ENCODE measurements around the gene CACNA2D3. TPM values are rescaled to one million over a fixed set of nuclear protein-coding genes. Genes with fewer than 3 reads are reported as not detected.

Gene CACNA2D3
- polyA plus RNA-seq, 1 donor (not counting 4 experiments of a cell fraction or from before 2014, with no cell fraction given): 0.08 TPM

- H3K36me3 ChIP-seq (ENCODE audit: control insufficient read depth in 2 of 2, extremely low read depth in 1 of 2, insufficient read depth in 2 of 2, low read length in 2 of 2): no peaks in the 10 kb centered on the region
- H3K9me3 ChIP-seq (ENCODE audit: control insufficient read depth, low read depth, low read length): no peaks in the 10 kb centered on the region
- H3K4me3 ChIP-seq (ENCODE audit: control insufficient read depth in 2 of 3, extremely low read depth in 1 of 3, insufficient read depth in 2 of 3, low read depth in 1 of 3, low read length in 3 of 3): no peak overlapping the region
- H3K9ac ChIP-seq (ENCODE audit: control insufficient read depth, extremely low read depth, insufficient read depth, low read length): no peak overlapping the region
- DNase-seq (ENCODE audit: low read depth, low spot score): no peak
- no peaks in the 10 kb centered on the region for H4K20me1 ChIP-seq (ENCODE audit: control insufficient read depth, extremely low read depth, insufficient read depth, low read length)
- TF ChIP-seq CTCF (optimal IDR thresholded peaks at IDR 0.05 in 1 of 3, IDR thresholded peaks at IDR 0.05 in 1 of 3, conservative IDR thresholded peaks at IDR 0.05 in 1 of 3; ENCODE audit: extremely low read depth in 1 of 3, insufficient read depth in 2 of 3, low read length in 3 of 3): no peak
- no peak for TF ChIP-seq EZH2 (IDR thresholded peaks at IDR 0.05; ENCODE audit: low read length)
- no peak overlapping the region for H3K27ac ChIP-seq (ENCODE audit: control insufficient read depth, insufficient read depth, low read length)
- dilution Hi-C loops (cut with MboI; ENCODE audit: extremely low pct_ligation_motif_present, low sequenced_read_pairs): no loop called here
- no peaks in the 10 kb centered on the region for H3K4me1 ChIP-seq (ENCODE audit: control insufficient read depth, extremely low read depth, insufficient read depth, low read length)
- H2AFZ ChIP-seq (ENCODE audit: control insufficient read depth, low read length): no peak overlapping the region
- H3K4me2 ChIP-seq (ENCODE audit: control insufficient read depth, extremely low read depth, insufficient read depth, low read depth, low read length): no peak overlapping the region
- no peak for FAIRE-seq
- no peaks in the 10 kb centered on the region for H3K79me2 ChIP-seq (ENCODE audit: control insufficient read depth, insufficient read depth, low read length)
- H3K27me3 ChIP-seq (ENCODE audit: control insufficient read depth, extremely low read depth, insufficient read depth, low read length): no peaks in the 10 kb centered on the region
- no peaks in the 10 kb centered on the region for H3K9me1 ChIP-seq (ENCODE audit: control insufficient read depth, extremely low read depth, insufficient read depth, low read length)
Measured at GRCh38 chr3:54262946-54263345, 140.6 kb downstream of the CACNA2D3 start.

GRCh38 chr3:54264050-54264449, 141.7 kb downstream of the CACNA2D3 start:
- no peaks in the 10 kb centered on the region for H3K4me1 ChIP-seq (ENCODE audit: control insufficient read depth, extremely low read depth, insufficient read depth, low read length)
- H3K4me2 ChIP-seq (ENCODE audit: control insufficient read depth, extremely low read depth, insufficient read depth, low read depth, low read length): no peak overlapping the region
- no peaks in the 10 kb centered on the region for H3K36me3 ChIP-seq (ENCODE audit: control insufficient read depth in 2 of 2, extremely low read depth in 1 of 2, insufficient read depth in 2 of 2, low read length in 2 of 2)
- dilution Hi-C loops (cut with MboI; ENCODE audit: extremely low pct_ligation_motif_present, low sequenced_read_pairs): no loop called here
- no peaks in the 10 kb centered on the region for H3K9me3 ChIP-seq (ENCODE audit: control insufficient read depth, low read depth, low read length)
- H3K9ac ChIP-seq (ENCODE audit: control insufficient read depth, extremely low read depth, insufficient read depth, low read length): no peak overlapping the region
- H3K79me2 ChIP-seq (ENCODE audit: control insufficient read depth, insufficient read depth, low read length): no peaks in the 10 kb centered on the region
- FAIRE-seq (no peak), DNase-seq (ENCODE audit: low read depth, low spot score) (no peak)
- H3K27ac ChIP-seq (ENCODE audit: control insufficient read depth, insufficient read depth, low read length): no peak overlapping the region
- TF ChIP-seq EZH2 (IDR thresholded peaks at IDR 0.05; ENCODE audit: low read length) (no peak), CTCF (optimal IDR thresholded peaks at IDR 0.05 in 1 of 3, IDR thresholded peaks at IDR 0.05 in 1 of 3, conservative IDR thresholded peaks at IDR 0.05 in 1 of 3; ENCODE audit: extremely low read depth in 1 of 3, insufficient read depth in 2 of 3, low read length in 3 of 3) (no peak)
- H2AFZ ChIP-seq (ENCODE audit: control insufficient read depth, low read length): no peak overlapping the region
- no peak overlapping the region for H3K4me3 ChIP-seq (ENCODE audit: control insufficient read depth in 2 of 3, extremely low read depth in 1 of 3, insufficient read depth in 2 of 3, low read depth in 1 of 3, low read length in 3 of 3)
- no peaks in the 10 kb centered on the region for H3K27me3 ChIP-seq (ENCODE audit: control insufficient read depth, extremely low read depth, insufficient read depth, low read length)
- H4K20me1 ChIP-seq (ENCODE audit: control insufficient read depth, extremely low read depth, insufficient read depth, low read length): no peaks in the 10 kb centered on the region
- H3K9me1 ChIP-seq (ENCODE audit: control insufficient read depth, extremely low read depth, insufficient read depth, low read length): no peaks in the 10 kb centered on the region
